BJ (cell line): ENCODE results near the gene DENND1A. TPM values are rescaled to one million over a fixed set of nuclear protein-coding genes. Genes with fewer than 3 reads are reported as not detected.
"Not testable (repeated sequence)": the region's sequence is repeated elsewhere in the genome, so short reads cannot be mapped to it uniquely, and the experiment has no call there.

Experiments
- CTCF ChIA-PET: fragments of 350-600 bp; formaldehyde crosslinking; extraction: SDS; loops from one replicate; lab custom pipeline; 2021; ENCODE audit warnings: antibody characterized with exemption, inconsistent platforms; lab: Yijun Ruan, JAX
- POLR2A ChIA-PET: fragments of 300-600 bp; sonication (Branson Sonifier 250); formaldehyde crosslinking; extraction: SDS; loops from one replicate; lab custom pipeline; 2021; ENCODE audit warnings: antibody characterized with exemption; lab: Charles Lee
- DNase-seq: peaks from one replicate; pipeline ENCODE4 v3.0.0-alpha.2; 2011; ENCODE audit warnings: low read depth
- H3K27me3 ChIP-seq: 2 replicates; pipeline ENCODE4 v1.6.0; 2011; ENCODE audit warnings: low read length; ENCODE audit not compliant: control insufficient read depth, insufficient read depth
- H3K36me3 ChIP-seq: 2 replicates; pipeline ENCODE4 v1.5.1; 2011; ENCODE audit warnings: low read length; ENCODE audit not compliant: control insufficient read depth, insufficient read depth
- H3K4me3 ChIP-seq: 2 replicates; pipeline ENCODE4 v1.5.1; 2011; ENCODE audit warnings: low read depth, mild to moderate bottlenecking, control low read depth, low read length
- CTCF ChIP-seq: IDR thresholded peaks from 2 replicates; pipeline ENCODE4 v1.5.1; 2011; ENCODE audit warnings: low read depth, mild to moderate bottlenecking, control low read depth, inconsistent platforms, low read length, moderate library complexity; ENCODE audit not compliant: insufficient read depth
- polyA plus RNA-seq: library from polyadenylated mRNA; depleted of rRNA; stranded (reverse); fragments of >200 nt; gene quantifications from 2 replicates; pipeline ENCODE4 v1.2.3, GENCODE V29; 2011

The DENND1A gene
- polyA plus RNA-seq, 1 experiment, result 24.0 TPM

GRCh38 chr9:123823194-123823947 lies 106.6 kb downstream of the DENND1A start:
- no peak for DNase-seq
- ChIA-PET POLR2A (no interaction called here), CTCF (interaction anchor here (1.0 kb wide), 1 partner anchor 15 kb away, joined by 3 read pairs; no protein-coding TSS in a partner anchor)
- Histone ChIP-seq H3K36me3 (no peaks in the 10 kb centered on the region), H3K27me3 (no peaks in the 10 kb centered on the region), H3K4me3 (no peak overlapping the region)
- TF ChIP-seq CTCF, result no peak

- ChIA-PET CTCF (interaction anchor here (1.6 kb wide), 1 partner anchor 14 kb away, joined by 4 read pairs; no protein-coding TSS in a partner anchor), POLR2A (interaction anchor here (0.5 kb wide), 1 partner anchor 13 kb away, joined by 3 read pairs; no protein-coding TSS in a partner anchor)
- TF ChIP-seq CTCF, result no peak
- H3K4me3 ChIP-seq, result no peak overlapping the region
- no peaks in the 10 kb centered on the region for H3K27me3 ChIP-seq
- H3K36me3 ChIP-seq, result no peaks in the 10 kb centered on the region
- DNase-seq, result no peak
Observed at GRCh38 chr9:123821619-123822018, 108.3 kb downstream of the DENND1A start.

GRCh38 chr9:123820139-123820538 lies 109.8 kb downstream of the DENND1A start:
- ChIA-PET CTCF (no interaction called here), POLR2A (no interaction called here)
- no peak for TF ChIP-seq CTCF
- Histone ChIP-seq H3K4me3 (no peak overlapping the region), H3K36me3 (no peaks in the 10 kb centered on the region), H3K27me3 (no peaks in the 10 kb centered on the region)
- DNase-seq, result no peak

- Histone ChIP-seq H3K27me3 (no peaks in the 10 kb centered on the region), H3K4me3 (no peak overlapping the region), H3K36me3 (no peaks in the 10 kb centered on the region)
- ChIA-PET POLR2A (no interaction called here), CTCF (no interaction called here)
- no peak for DNase-seq
- TF ChIP-seq CTCF, result no peak
Observed at GRCh38 chr9:123816817-123817472, 113.0 kb downstream of the DENND1A start.

- H3K4me3 ChIP-seq, H3K27me3 ChIP-seq, CTCF ChIA-PET, DNase-seq, H3K36me3 ChIP-seq: not testable (repeated sequence)
- POLR2A ChIA-PET, result interaction anchor here (0.7 kb wide), 1 partner anchor 19 kb away, joined by 12 read pairs; no protein-coding TSS in a partner anchor
Observed at GRCh38 chr9:123815856-123816255, 114.1 kb downstream of the DENND1A start.
